ENCODE results near the gene TMEM164. TPM values are rescaled to one million over a fixed set of nuclear protein-coding genes. Genes with fewer than 3 reads are reported as not detected.

Gene TMEM164
- total RNA-seq, 1 donor from 2014 or later: 53.6 TPM

GRCh38 chrX:110025395-110025794 is 22.5 kb downstream of the TMEM164 start:
- ATAC-seq: no peak
- no peak for DNase-seq (ENCODE audit: missing footprints)
- intact Hi-C loops (cut with DNase I): no loop called here

DNA sequence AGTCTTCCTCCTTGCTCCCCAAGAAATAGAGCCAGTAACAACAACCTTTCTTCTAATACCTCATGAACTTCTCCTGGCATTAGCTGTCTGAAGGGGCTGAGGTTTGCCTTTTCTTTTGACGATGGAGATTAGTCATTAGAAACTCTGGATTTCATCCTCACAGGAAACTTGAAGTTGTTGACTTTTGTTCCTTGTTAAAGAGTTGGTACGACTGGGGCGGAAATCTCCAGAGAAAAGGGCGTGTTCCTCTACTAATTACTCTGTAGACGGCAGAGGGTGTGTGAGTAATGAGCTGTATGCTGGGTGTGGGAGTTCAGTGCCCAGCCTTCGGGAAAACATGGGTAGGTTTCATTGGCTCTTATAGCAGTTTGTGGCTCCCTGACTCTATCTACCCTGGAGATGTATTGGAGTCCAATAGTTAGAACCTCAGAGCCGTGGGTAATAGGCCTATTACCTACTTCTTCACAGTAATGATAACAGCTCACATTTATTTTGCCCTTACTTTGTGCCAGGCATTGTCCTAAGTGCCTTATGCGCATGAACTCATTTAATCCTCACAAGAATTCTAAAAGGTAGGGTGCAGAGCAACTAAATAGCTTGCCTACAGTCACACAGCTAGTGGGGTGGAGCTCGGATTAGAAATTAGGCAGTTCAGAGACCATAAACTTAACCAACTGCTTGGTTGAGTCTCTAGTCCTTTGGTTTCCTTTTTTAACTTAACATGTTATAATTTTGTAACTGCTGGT is 23.4 kb downstream of the TMEM164 start:
- ATAC-seq (peak; percentile 34), DNase-seq (ENCODE audit: missing footprints) (no peak)
- intact Hi-C loops (cut with DNase I): no loop called here

DNA sequence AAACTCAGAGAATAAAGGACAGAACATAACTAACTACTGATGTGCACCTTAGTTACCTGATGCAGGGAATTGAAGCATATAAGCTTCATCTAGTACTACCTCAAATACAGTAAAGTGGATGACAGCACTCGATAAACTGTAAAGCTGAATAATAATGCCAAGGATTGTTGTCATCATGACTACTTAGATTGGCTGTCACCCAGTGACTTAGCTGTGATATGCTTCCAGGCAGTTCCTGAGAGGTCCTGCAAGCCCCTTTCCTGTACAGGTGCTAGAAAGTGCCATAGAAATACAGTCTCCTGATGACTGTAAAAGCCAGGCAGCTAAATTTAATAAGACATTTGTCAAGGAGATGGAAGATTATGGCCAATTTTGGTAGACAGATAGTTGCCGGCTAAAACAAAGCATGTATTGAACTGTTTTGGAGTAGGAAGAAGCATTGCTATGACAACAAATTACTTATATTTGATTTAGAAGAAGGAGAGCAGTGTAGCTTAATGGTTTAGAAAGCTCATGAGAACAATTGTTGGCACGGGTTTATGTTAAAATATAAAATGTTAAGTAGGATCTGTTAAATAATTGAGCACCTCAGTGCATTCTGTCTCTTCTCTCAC is 29.7 kb downstream of the TMEM164 start:
- DNase-seq (ENCODE audit: missing footprints): no peak
- intact Hi-C loops (cut with DNase I): no loop called here
- ATAC-seq: no peak

GRCh38 chrX:110034036-110034435 is 31.1 kb downstream of the TMEM164 start:
- no peak for ATAC-seq
- DNase-seq (ENCODE audit: missing footprints): no peak
- intact Hi-C loops (cut with DNase I): no loop called here

DNA sequence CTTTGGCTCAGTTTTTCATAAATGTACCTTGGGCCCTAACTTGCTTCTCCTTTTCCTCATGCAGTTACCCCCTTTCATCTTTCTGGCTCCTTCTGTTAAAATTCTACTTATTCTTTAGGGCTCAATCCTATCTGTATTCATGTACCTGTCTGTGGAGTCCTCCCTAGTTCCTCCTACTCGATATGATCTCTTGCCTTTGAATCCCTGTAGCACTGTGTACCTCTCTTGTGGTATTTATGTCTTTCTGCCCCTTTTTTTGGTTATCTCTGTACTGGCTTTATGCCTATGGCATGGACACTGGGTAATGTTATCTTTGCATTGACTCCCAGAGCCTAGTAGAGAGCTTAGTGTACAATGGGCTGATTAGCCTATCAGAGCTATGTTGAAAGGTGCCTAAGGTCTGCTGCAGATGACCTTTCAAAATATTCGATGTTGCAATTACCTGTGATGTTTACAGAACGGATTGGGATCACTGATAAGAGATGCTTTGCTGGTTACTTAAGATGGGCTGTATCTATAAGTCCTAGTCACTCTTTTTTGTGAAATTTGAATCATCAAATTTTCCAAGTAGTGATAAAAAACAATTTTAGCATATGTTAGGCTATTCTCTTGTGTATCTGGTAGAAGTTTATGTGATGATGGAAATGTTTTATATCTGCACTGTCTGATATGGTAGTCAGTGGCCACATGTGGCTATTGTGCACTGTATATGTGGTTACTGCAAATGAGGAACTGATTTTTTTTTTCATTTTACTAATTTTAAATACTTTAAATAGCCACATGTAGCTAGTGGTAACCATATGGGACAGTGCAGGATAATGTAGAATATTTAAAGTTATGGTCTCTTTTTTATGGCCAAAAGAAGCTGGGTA is 33.5 kb downstream of the TMEM164 start:
- ATAC-seq: no peak
- no peak for DNase-seq (ENCODE audit: missing footprints)
- intact Hi-C loops (cut with DNase I): no loop called here

DNA sequence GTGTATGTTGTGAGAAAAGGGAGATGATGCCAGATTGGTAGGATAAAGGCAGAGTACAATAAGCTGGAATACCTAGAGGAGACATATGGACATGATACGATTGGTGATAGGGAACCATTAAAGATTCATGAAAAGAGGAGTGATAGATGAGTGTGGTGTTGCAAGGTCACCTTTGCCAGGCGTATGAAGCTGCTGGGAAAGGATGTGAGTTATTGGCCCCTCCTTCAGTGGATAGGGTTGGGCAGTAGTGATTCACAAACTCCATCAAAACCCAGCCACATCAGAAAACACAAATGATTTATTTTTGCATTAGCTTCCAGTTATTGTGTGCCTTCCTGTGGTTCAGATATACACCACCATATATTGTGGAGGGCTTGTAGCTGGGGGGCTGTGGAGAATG is 34.3 kb downstream of the TMEM164 start:
- no peak for DNase-seq (ENCODE audit: missing footprints)
- intact Hi-C loops (cut with DNase I): no loop called here
- ATAC-seq: no peak

DNA sequence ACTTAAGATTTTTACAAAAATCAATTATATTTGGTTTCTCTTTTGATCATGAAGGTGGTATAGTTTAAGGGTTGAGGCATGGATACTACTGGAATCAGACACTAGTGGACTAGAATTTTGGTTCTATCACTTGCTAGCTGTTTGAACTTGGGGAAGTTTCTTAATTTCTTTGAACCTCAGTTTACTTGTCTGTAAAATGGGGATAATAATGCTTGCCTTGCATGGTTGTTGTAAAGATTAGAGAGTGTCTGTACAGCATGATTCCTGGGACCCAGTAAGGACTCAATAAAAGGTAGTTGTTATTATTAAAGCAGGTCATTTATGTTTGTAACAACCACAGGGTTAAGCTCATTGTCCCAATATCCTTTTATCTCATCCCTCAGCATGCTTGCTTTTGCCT is 36.0 kb downstream of the TMEM164 start:
- intact Hi-C loops (cut with DNase I): no loop called here
- DNase-seq (ENCODE audit: missing footprints) (no peak), ATAC-seq (no peak)

DNA sequence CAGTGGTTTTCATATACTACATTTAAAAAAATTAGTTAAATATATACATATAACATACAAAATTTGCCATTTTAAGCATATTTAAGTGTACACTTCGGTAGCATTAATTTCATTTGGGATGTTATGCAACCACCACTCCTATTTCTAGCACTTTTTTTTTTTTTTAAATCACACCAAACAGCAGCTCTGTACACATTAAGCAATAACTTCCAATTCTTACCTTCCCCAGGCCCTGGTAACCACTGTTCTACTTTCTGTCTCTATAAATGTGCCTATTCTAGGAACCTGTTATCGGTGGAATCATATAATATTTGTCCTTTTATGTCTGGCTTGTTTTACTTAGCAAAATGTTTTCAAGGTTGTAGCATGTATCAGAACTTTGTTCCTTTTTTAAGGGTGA is 39.1 kb downstream of the TMEM164 start:
- intact Hi-C loops (cut with DNase I): no loop called here
- no peak for ATAC-seq
- no peak for DNase-seq (ENCODE audit: missing footprints)

DNA sequence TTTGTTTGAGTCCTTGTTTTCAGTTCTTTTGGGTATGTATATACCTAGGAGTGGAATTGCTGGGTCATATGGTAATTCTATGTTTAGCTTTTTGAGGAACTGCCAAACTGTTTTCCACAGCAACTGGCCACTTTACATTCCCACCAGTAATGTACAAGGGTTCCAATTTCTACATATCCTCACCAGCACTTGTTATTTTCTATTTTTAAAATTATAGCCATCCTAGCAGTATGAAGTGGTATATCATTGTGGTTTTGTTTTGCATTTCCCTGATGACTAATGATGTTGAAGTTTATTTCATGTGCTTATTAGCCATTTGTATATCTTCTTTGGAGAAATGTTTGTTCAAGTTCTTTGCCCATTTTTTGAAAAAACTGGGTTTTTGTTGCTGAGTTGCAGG is 39.6 kb downstream of the TMEM164 start:
- intact Hi-C loops (cut with DNase I): no loop called here
- no peak for DNase-seq (ENCODE audit: missing footprints)
- ATAC-seq: no peak

DNA sequence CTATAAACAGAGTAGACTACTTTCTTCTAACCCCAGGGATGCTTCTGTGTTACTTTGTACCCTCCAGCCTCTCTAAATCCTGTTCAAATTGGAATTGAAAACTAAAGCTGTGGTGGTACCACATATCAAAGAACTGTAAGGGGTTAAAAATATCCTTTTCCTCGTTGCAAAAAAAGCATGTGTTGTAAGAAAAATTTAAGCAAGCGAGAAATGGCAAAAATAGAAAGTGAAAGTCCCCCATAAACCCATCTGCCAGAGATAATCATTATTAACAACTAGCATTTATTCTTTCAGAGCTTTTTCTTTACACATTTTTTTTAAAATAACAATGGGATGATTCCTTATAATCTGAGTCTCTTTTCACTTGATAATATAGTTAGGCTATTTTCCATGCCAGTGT is 40.6 kb downstream of the TMEM164 start:
- intact Hi-C loops (cut with DNase I): no loop called here

DNA sequence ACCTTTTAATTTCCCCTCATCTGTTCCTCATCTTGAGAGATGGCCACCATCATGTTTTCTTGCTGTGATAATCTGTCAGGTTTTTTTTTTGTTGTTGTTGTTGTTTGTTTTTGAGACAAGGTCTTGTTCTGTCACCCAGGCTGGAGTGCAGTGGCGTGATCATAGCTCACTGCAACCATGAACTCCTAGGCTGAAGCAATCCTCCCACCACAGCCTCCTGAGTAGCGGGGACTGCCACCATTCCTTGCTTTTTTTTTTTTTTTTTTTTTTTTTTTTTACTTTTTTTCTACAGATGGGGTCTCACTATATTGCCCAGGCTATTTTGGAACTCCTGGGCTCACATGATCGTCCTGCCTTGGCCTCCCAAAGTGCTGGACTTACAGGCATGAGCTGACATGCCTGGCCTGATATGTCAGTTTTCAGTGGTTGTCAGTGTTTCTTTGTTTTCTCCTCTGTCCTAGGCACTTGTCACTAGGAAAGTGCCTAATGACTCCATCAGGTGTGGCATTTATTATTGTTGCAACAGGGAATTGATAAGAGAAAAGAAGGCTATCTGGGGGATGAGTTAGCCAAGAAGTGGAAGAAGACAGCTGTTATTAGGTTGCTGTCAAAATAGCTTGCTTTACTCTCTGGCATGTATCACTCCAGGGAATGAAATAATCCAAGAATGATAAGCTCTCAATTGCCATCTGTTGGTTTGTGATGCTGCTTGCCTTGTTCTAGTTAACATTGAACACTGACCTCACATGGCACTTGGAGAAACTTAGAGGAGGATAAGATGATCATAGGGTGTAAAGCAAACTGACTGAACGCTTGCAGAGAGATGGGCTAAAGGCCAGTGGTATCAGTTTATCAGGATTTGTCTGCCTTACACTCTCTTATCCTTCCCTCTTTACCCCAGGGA is 41.7 kb downstream of the TMEM164 start:
- intact Hi-C loops (cut with DNase I): loop anchor here (5.0 kb wide), 3 partner anchors 42 to 117 kb away; partner anchors contain the start of gene TMEM164
- no peak for DNase-seq (ENCODE audit: missing footprints)
- ATAC-seq: peak; percentile 78

More for the DNA sequence above, 40.6 kb downstream of the TMEM164 start:
- ATAC-seq (no peak), DNase-seq (ENCODE audit: missing footprints) (no peak)

DNA sequence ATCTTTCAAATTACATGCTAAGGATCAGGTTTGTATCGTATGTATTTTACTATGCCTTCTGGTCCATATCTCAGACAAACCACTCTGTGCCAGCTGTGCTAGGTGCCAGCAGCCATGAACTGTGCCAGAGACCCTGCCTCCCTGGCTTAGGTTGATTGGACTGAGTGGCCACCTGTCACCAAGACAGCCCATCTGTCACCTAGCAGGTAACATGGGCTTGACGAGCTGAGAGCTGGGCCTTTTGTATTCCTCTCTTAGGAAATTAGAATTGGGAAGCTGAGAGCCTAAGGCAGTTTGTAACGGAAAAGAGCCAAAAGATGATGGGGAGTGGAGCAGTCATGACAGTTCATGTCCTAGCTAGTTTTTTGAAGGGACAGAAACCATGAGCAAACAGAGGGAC is 42.5 kb downstream of the TMEM164 start:
- intact Hi-C loops (cut with DNase I): loop anchor here (5.0 kb wide), 3 partner anchors 43 to 118 kb away; partner anchors contain the start of gene TMEM164
- ATAC-seq (peak; percentile 14), DNase-seq (ENCODE audit: missing footprints) (no peak)

GRCh38 chrX:110046001-110046400 is 43.1 kb downstream of the TMEM164 start:
- intact Hi-C loops (cut with DNase I): loop anchor here (5.0 kb wide), 3 partner anchors 44 to 119 kb away; partner anchors contain the start of gene TMEM164
- ATAC-seq (peak; percentile 43), DNase-seq (ENCODE audit: missing footprints) (no peak)

- intact Hi-C loops (cut with DNase I): loop anchor here (5.0 kb wide), 3 partner anchors 45 to 120 kb away; partner anchors contain the start of gene TMEM164
- ATAC-seq: no peak
These were observed 44.1 kb downstream of the TMEM164 start for GRCh38 chrX:110046971-110047370.

DNA sequence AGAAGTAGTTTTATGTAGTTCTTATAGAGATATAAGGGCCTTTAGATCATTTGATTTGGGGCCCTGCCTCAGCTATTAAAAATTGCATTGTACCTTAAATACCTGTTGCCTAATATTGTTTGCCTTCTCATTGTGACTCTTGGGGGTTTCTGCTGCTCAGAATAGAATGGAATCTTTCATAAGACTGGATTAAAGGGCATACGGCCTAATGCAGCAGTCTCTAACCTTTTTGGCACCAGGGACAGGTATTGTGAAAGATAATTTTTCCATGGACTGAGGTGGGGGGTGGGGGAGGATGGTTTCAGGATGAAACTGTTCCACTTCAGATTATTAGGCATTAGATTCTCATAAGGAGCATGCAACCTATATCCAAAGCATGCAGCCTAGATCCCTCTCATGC is 46.2 kb downstream of the TMEM164 start:
- DNase-seq (ENCODE audit: missing footprints) (no peak), ATAC-seq (no peak)
- intact Hi-C loops (cut with DNase I): loop anchor here (5.0 kb wide), 3 partner anchors 47 to 122 kb away; partner anchors contain the start of gene TMEM164

More at GRCh38 chrX:110046971-110047370, 44.1 kb downstream of the TMEM164 start:
- DNase-seq (ENCODE audit: missing footprints): no peak

GRCh38 chrX:110050386-110050785 is 47.5 kb downstream of the TMEM164 start:
- DNase-seq (ENCODE audit: missing footprints) (no peak), ATAC-seq (no peak)
- intact Hi-C loops (cut with DNase I): no loop called here

- DNase-seq (ENCODE audit: missing footprints): no peak
- no peak for ATAC-seq
- intact Hi-C loops (cut with DNase I): no loop called here
These were observed 48.0 kb downstream of the TMEM164 start for GRCh38 chrX:110050901-110051300.

- intact Hi-C loops (cut with DNase I): no loop called here
- DNase-seq (ENCODE audit: missing footprints) (no peak), ATAC-seq (no peak)
These were observed 48.6 kb downstream of the TMEM164 start for GRCh38 chrX:110051559-110051958.

Measured in Right ventricle myocardium inferior (tissue), 1 donor.